HG03060 (cell line): ENCODE results near the gene ZNF582.

Source experiments
- ATAC-seq: cut with Tn5 transposase; IDR thresholded peaks from one replicate; pipeline ENCODE4 v1.9.1; 2021; ENCODE audit warnings: low read depth, moderate number of reproducible peaks; ENCODE audit not compliant: unreplicated experiment

ZNF582 gene

DNA sequence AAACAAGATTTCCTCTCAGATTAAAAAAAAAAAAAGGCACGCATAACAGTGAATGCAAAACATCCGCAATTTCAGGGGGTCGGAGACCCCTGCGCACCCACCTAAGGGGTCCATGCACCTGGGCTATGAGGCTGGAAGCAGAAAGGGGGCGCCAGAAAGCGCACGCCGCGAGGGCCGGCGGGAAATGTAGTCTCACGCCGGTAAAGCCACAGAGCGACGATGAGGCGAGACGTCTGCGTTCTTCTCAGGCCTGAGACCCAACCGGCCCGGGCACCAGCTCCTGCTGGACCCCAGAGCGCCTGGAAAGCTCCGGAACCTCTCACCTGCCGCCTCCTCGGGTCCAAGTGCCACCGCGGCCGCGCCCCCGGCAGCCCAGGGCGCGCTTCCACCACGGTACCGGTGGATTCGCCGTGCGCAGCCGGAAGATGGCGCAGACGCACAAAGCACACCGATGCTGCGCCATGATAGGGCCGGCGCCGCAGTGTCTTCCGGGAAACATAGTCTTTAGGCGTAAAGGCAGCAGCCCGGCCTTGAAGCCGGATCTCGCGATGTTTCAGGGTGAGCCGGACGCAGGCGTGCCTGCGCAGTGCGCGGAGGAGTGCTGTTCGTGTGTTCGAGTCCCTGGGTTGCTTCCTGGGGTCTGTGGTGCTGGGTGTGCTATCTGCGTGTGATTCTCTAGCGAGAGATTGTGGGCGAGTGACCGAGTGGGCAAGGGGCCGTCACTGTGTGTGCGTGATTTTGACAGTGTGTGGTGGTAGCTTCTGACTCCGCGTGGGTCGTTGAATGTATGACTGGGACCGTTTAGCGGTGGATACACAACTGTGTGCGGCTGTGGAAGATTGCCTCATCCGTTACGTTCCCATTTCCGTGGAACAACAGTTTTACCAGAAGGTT lies at the start of gene ZNF582:
Gene ZNF582, minus strand, starts transcription at position 416 of the 894 bp plus-strand sequence. CDS start 1,782 bp downstream, outside the sequence.
- ATAC-seq, result peak; percentile 94

DNA sequence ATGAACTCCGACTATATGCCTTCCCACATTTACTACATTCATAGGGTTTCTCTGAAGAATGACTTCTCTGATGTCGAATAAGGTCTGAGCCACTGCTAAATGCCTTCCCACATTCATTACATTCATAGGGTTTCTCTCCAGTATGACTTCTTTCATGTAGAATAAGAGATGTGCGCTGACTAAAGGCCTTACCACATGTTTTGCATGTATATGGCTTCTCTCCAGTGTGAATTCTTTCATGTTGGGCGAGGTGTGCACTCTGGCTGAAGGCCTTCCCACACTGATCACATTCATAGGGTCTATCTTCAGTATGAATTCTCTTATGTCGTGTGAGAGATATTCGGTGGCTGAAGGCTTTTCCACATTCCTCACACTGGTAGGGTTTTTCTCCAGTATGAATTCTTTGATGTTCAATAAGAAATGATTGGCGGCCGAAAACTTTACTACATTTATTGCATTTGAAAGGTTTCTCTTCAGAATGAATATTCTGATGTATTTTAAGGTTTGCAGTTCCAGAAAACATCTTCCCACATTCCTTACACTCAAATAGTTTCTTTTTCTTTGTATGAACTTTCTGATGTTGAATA lies 48.0 kb upstream of the ZNF582 start:
- no peak for ATAC-seq

DNA sequence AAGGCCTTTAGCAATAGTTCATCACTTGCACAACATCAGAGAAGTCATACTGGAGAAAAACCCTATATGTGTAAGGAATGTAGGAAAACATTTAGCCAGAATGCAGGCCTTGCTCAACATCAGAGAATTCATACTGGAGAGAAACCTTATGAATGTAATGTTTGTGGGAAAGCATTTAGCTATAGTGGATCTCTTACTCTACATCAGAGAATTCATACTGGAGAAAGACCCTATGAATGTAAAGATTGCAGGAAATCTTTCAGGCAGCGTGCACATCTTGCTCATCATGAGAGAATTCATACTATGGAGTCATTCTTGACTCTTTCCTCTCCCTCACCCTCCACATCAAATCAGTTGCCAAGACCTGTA lies 30.6 kb upstream of the ZNF582 start:
- no peak for ATAC-seq

DNA sequence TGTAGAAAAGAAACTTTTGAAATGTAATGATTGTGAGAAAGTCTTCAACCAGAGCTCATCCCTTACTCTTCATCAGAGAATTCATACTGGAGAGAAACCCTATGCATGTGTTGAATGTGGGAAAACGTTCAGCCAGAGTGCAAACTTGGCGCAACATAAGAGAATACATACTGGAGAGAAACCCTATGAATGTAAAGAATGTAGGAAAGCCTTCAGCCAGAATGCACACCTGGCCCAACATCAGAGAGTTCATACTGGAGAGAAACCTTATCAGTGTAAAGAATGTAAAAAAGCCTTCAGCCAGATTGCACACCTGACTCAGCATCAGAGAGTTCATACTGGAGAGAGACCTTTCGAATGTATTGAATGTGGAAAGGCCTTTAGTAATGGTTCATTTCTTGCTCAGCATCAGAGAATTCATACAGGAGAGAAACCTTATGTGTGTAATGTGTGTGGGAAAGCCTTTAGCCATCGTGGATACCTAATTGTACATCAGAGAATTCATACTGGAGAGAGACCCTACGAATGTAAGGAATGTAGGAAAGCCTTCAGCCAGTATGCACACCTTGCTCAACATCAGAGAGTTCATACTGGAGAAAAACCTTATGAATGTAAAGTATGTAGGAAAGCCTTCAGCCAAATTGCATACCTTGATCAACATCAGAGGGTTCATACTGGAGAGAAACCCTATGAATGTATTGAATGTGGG lies 30.1 kb upstream of the ZNF582 start:
- no peak for ATAC-seq

GRCh38 chr19:56405062-56405461 lies 11.7 kb upstream of the ZNF582 start:
- ATAC-seq, result no peak

GRCh38 chr19:56404705-56405056 lies 11.3 kb upstream of the ZNF582 start:
- peak; percentile 1 for ATAC-seq

DNA sequence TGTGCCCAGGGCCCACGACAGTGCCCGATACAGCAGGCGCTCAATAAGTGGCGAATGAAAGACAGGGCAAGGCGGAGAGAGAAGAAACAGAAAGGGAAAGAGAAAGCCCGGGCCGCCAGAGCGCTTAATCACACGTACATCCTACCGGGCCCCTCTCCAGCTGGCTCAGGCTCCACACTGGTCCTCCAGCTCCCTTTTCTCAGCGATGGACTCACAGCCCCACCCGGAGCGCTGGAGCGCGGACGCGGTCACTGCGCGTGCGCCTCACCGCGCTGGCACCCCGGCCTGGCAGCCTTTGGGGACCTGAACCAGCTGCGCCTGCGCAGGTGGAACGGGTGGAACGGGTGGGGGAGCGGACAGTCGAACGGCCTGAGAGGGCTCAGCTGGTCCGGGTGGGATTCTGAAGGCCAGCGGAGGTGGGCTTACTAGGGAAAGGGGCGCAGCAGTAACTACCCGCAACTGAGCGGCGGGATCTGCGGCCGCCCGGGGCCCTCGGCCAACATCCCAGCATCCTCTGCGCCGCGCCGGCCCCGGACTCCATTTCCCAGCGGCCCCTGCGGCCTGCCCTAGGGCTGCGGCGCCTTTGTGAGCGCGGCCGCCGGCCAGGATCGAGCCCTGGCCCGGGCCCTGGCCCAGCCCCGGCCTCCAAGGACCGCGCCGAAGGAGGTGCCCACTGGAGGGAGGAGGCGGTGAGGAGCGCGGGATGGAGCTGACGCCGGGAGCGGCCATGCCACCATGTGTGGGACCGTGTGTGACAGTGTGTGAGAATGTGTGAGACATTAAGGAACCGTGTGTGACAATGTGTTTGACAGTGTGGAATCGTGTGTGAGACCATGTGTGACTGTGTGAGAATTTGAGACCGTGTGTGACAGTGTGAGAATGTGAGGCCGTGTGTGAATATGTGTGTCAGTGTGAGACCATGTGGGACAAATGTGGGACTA lies 10.7 kb upstream of the ZNF582 start, which contains the start of gene ZNF583:
Gene ZNF583, plus strand, starts transcription at position 569 of the 941 bp plus-strand sequence. CDS start 2,783 bp downstream, outside the sequence.
- peak; percentile 51 for ATAC-seq

DNA sequence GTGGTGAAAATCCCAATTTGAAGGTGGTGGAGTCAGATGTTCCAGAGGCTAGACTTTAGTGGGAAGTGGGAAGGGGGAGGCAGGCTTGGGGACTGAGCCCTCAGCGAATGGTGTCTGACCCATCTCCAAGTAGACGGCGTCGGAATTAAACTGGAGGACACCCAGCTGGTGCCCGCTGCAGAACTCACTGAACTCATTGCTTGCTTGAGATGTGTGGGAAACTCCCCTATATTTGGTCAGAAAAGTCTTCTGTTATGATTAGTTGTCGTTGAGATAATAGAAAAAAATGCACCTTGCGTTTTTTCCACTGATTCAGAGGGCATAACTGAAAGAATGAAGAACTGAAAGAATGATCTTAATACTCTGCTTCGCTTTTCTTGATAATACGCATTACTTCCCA lies 9.9 kb upstream of the ZNF582 start:
- peak; percentile 22 for ATAC-seq

DNA sequence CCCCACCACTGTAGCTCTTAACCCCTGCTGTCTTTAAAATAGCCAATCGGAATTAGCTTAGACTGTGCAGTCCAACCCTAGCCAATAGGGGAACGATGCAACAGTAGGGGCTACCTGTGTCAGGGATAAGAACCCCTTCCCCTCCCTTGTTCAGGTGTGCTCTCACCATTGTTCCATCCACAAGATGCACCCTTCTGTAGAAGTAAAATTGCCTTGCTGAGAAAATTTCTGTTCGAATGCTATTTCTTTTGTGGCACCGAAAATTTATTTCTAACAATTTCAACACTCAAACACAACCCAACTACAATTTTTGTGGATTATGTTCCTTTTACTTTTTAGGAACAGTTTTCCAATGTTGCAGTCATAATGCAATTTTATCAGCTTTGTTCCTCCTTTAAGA lies 7.2 kb upstream of the ZNF582 start:
- ATAC-seq, result no peak

DNA sequence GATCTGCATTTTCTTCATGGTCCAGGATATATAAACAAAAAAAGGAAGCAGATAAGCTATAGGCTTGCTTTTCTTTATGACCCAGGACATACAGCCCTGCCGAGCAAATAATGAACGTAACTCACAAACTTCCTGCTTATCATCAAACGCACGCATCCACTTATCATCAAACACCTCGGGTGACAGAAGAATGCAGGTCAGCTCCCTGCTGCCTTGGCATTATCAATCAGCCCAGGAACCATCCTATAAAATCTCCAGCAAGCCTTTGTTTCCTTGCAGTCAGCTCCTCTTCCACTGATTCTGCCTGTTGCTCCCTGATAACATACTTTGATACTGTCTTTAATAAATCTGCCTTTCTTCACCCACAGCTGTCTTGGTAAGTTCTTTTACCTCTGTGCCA lies 5.5 kb upstream of the ZNF582 start:
- no peak for ATAC-seq

GRCh38 chr19:56383826-56384605 lies 9.3 kb downstream of the ZNF582 start:
- ATAC-seq, result no peak

GRCh38 chr19:56377105-56377924 lies 16.0 kb downstream of the ZNF582 start:
- ATAC-seq, result no peak

GRCh38 chr19:56372281-56372680 lies 21.1 kb downstream of the ZNF582 start:
- no peak for ATAC-seq

DNA sequence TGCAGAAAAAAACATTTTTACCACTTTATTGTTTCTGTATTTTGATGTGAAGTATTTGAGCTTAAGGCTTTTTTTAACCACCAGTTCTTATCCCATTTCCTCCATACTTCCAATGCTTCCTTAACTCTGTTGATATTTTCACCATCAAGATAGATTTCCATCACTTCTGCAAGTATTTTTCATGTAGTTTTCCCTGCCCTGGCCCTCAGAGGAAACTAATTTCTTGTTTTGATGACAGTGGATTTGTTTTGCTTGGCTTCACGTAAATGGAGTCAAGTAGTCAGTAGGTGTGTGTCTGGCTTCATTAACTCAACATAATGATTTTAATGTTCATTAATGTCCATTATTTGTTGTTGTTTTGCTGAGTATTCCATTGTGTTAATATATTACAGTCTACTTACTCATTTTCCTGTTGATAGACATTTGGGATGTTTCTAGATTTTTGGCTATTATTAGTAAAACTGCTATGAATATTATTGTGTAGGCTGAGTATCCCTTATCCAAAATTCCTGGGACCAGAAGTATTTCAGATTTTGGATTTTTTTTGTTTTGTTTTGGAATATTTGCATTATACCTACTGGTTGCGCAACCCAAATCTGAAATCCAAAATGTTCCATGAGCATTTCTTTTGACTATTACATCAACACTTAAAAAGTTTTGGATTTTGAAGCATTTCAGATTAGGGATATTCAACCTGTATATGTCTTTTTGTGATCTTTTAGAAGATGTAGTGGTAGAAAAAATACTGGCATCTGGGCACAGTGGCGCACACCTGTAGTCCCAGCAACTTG lies 23.3 kb downstream of the ZNF582 start:
- no peak for ATAC-seq

GRCh38 chr19:56367829-56368711 lies 25.3 kb downstream of the ZNF582 start:
- no peak for ATAC-seq

- no peak for ATAC-seq
These were observed 32.5 kb downstream of the ZNF582 start for GRCh38 chr19:56360841-56361240.

DNA sequence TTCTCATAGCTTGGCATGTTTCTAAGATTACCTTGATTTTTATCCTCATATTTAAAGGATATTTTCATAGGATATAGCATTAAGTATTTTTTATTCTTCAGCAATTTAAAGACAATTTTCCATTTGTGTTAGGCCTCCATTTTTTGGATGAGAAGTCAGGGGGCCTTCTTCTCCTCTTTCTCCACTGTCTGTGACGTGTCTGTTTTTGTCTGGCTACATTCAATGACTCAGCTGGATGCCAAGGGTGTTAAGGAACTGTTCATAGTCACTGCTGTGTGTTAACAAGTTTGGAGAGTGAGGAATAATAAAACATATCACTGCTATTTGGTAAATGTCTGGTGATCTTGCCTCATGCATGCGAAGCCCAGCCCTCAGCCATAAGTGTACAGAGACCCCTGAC lies 36.4 kb downstream of the ZNF582 start:
- ATAC-seq, result no peak
